ENCODE measurements around the gene TRAPPC2. TPM values are rescaled to one million over a fixed set of nuclear protein-coding genes. Genes with fewer than 3 reads are reported as not detected.

Gene TRAPPC2
- total and polyA plus RNA-seq, 2 of the 13 experiments (the other 11 are each of a cell fraction or from before 2014, with no cell fraction given) = 4.4 to 8.1 TPM

DNA sequence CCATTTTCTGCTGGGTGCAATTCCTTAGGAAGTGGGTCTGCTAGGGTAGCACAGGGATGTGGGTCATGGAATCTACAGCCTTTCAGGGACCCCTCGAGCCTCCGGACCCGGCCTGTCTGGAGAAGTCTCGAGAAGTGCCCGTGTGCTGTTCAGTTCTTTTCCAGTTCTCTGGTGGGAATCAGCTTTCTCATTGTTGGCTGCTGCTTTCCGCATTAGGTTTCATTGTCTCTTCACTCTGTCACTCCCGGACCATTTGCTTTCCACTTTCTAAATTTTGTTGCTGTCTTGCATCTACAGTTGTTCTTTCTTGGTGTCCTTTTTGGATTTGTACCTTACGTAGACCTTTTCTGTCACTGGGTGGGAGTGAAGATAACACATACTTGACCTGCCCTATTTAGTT lies 39.4 kb downstream of the TRAPPC2 start (continued):
- TF ChIP-seq HOXA7 (CRISPR knock-in tag; IDR thresholded peaks at IDR 0.05) = no peak

DNA sequence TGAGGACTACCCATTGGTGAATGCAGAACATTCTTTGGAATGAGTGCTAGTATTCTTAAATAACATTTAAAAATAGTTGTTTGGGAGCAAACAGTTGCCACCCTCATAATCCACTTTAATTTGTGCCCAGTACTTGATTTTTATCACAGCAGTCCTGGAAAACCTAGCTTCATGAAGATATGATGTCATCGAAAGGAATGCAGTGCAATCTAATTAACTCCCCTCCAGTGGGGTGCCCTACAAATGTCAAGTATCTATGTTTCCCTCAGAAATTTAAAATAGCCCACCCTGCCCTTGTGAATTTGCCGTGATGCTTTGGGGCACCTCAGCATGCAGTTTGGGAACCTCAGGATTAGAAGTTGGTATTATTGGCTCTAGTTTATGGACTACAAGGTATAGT lies 40.1 kb downstream of the TRAPPC2 start:
- Histone ChIP-seq H3K9me3 (ENCODE audit: low read length) (no peaks in the 10 kb centered on the region), H3K36me3 (replicated peaks in 1 of 2; ENCODE audit: control insufficient read depth in 1 of 2, insufficient read depth in 2 of 2, low read length in 2 of 2) (no peaks in the 10 kb centered on the region), H3K27ac (ENCODE audit: extremely low read length, insufficient read depth, low read length) (no peak overlapping the region), H3K4me3 (replicated peaks in 1 of 3; ENCODE audit: insufficient read depth in 1 of 3, low read depth in 2 of 3, low read length in 3 of 3) (no peak overlapping the region), H3K27me3 (ENCODE audit: control insufficient read depth in 1 of 2, insufficient read depth in 2 of 2, low read length in 2 of 2) (no peaks in the 10 kb centered on the region), H3K4me1 (ENCODE audit: insufficient read depth, low read length) (peaks cover 43% of the 10 kb centered on the region), H3K4me2 (ENCODE audit: low read depth, low read length) (no peak overlapping the region), H3K79me2 (ENCODE audit: insufficient read depth, low read length) (peaks cover 75% of the 10 kb centered on the region), H3K9ac (ENCODE audit: insufficient read depth, low read depth, low read length) (no peak overlapping the region), H4K20me1 (ENCODE audit: insufficient read depth, low read length) (0 out of 2 replicates have a peak, but pooled peaks cover 3% of the 10 kb centered on the region), H2AFZ (ENCODE audit: low read length) (no peak overlapping the region)
- in situ Hi-C loops (cut with HindIII; ENCODE audit: extremely low pct_ligation_motif_present, low pct_unique_long_range_greater_than_20kb) = no loop called here
- no peak for TF ChIP-seq TOPORS (CRISPR knock-in tag; IDR thresholded peaks at IDR 0.05)
- peak; percentile 56 for TF ChIP-seq ATF7 (IDR thresholded peaks at IDR 0.05)
- TF ChIP-seq ATF7 (CRISPR knock-in tag; IDR thresholded peaks at IDR 0.05) = no peak
- ChIA-PET CTCF (ENCODE audit: low intra/inter-chr PET ratio, low total read pairs) (no interaction called here), POLR2A (no interaction called here)
- 96% methylated on average over 2 of the region's 2 CpGs for WGBS (ENCODE audit: low lambda C conversion rate)
- FAIRE-seq = no peak
- DNase-seq (ENCODE audit: low spot score) = no peak
- ATAC-seq = no peak
- intact Hi-C loops (cut with micrococcal nuclease; ENCODE audit: unreplicated experiment) = no loop called here
- BruUV-seq (replicated peaks) = no TSS peak

DNA sequence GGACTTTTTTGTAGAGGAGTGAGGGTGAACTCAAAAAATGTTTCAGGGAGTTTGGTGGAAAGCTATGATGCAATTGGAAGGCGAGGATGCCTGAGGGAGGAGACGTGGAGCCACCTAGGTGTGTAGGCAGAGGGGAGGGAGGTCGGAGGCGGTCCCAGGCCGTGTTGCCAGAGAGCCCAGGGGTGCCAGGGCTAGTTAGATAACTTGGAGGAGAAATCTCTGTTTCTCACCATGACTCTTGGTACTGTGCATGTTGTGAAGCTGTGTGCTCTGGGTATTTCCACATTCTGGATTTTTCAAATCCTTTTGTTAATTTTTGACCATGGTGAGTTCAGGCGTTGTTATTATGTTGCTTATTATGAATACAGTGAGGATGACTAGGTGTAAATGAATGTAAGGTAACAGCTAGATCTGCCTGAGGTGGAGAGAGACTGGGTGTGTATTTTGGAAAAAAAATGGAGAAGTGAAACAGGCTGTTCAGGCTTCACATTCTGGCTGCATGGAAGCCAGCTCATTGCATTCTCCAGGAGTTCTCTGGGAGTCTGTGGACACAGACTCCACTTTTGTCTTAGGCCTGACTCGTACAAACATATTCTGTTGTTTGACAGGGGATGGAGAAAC lies 41.0 kb downstream of the TRAPPC2 start:
- intact Hi-C loops (cut with micrococcal nuclease; ENCODE audit: unreplicated experiment) (no loop called here), in situ Hi-C loops (cut with HindIII; ENCODE audit: extremely low pct_ligation_motif_present, low pct_unique_long_range_greater_than_20kb) (no loop called here)
- Histone ChIP-seq H3K4me1 (ENCODE audit: insufficient read depth, low read length) (peaks cover 43% of the 10 kb centered on the region), H3K9ac (ENCODE audit: insufficient read depth, low read depth, low read length) (no peak overlapping the region), H3K9me3 (ENCODE audit: low read length) (no peaks in the 10 kb centered on the region), H4K20me1 (ENCODE audit: insufficient read depth, low read length) (0 out of 2 replicates have a peak, but pooled peaks cover 3% of the 10 kb centered on the region), H2AFZ (ENCODE audit: low read length) (no peak overlapping the region), H3K36me3 (replicated peaks in 1 of 2; ENCODE audit: control insufficient read depth in 1 of 2, insufficient read depth in 2 of 2, low read length in 2 of 2) (no peaks in the 10 kb centered on the region), H3K79me2 (ENCODE audit: insufficient read depth, low read length) (peaks cover 73% of the 10 kb centered on the region), H3K4me2 (ENCODE audit: low read depth, low read length) (no peak overlapping the region), H3K27ac (ENCODE audit: extremely low read length, insufficient read depth, low read length) (no peak overlapping the region), H3K27me3 (ENCODE audit: control insufficient read depth in 1 of 2, insufficient read depth in 2 of 2, low read length in 2 of 2) (no peaks in the 10 kb centered on the region), H3K4me3 (replicated peaks in 1 of 3; ENCODE audit: insufficient read depth in 1 of 3, low read depth in 2 of 3, low read length in 3 of 3) (no peak overlapping the region)
- WGBS (ENCODE audit: low lambda C conversion rate) = 77% methylated on average over 5 of the region's 7 CpGs
- no peak for FAIRE-seq
- no TSS peak for BruUV-seq (replicated peaks)
- POLR2A ChIA-PET = interaction anchor here (0.8 kb wide), 1 partner anchor 41 kb away, joined by 4 read pairs; the partner anchor contains the start of genes OFD1 and TRAPPC2
- CTCF ChIA-PET (ENCODE audit: low intra/inter-chr PET ratio, low total read pairs) = no interaction called here
- ATAC-seq = no peak
- DNase-seq (ENCODE audit: low spot score) = peak; percentile 5
- TF ChIP-seq DNMT3B (CRISPR knock-in tag; conservative IDR thresholded peaks at IDR 0.05) (no peak), RFX5 (IDR thresholded peaks at IDR 0.05; ENCODE audit: low read depth, low read length) (no peak), PTBP1 (IDR thresholded peaks at IDR 0.05; ENCODE audit: low read depth, low read length, poor library complexity, severe bottlenecking) (no peak), ZNF234 (CRISPR knock-in tag; conservative IDR thresholded peaks at IDR 0.05) (no peak), KDM4B (CRISPR knock-in tag; IDR thresholded peaks at IDR 0.05) (no peak), KAT8 (CRISPR knock-in tag; IDR thresholded peaks at IDR 0.05) (no peak), SOX13 (IDR thresholded peaks at IDR 0.05) (no peak), SOX13 (CRISPR knock-in tag; conservative IDR thresholded peaks at IDR 0.05 in 1 of 2, IDR thresholded peaks at IDR 0.05 in 1 of 2) (no peak), U2AF2 (IDR thresholded peaks at IDR 0.05; ENCODE audit: low read depth, low read length) (no peak)
- TF ChIP-seq, protein P1, sequence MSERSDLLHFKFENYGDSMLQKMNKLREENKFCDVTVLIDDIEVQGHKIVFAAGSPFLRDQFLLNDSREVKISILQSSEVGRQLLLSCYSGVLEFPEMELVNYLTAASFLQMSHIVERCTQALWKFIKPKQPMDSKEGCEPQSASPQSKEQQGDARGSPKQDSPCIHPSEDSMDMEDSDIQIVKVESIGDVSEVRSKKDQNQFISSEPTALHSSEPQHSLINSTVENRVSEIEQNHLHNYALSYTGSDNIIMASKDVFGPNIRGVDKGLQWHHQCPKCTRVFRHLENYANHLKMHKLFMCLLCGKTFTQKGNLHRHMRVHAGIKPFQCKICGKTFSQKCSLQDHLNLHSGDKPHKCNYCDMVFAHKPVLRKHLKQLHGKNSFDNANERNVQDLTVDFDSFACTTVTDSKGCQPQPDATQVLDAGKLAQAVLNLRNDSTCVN (CRISPR knock-in tag; IDR thresholded peaks at IDR 0.05; ENCODE audit: borderline replicate concordance) = no peak
- TF ChIP-seq, protein P2, sequence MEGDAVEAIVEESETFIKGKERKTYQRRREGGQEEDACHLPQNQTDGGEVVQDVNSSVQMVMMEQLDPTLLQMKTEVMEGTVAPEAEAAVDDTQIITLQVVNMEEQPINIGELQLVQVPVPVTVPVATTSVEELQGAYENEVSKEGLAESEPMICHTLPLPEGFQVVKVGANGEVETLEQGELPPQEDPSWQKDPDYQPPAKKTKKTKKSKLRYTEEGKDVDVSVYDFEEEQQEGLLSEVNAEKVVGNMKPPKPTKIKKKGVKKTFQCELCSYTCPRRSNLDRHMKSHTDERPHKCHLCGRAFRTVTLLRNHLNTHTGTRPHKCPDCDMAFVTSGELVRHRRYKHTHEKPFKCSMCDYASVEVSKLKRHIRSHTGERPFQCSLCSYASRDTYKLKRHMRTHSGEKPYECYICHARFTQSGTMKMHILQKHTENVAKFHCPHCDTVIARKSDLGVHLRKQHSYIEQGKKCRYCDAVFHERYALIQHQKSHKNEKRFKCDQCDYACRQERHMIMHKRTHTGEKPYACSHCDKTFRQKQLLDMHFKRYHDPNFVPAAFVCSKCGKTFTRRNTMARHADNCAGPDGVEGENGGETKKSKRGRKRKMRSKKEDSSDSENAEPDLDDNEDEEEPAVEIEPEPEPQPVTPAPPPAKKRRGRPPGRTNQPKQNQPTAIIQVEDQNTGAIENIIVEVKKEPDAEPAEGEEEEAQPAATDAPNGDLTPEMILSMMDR (CRISPR knock-in tag; IDR thresholded peaks at IDR 0.05) = no peak
